Kidney glomerular epithelial cell (primary cell): Measurements from ENCODE around the gene RCAN2.
"Not testable (repeated sequence)": the region's sequence is repeated elsewhere in the genome, so short reads cannot be mapped to it uniquely, and the experiment has no call there.

Experiments used
- DNase-seq: peaks from one replicate; lab custom pipeline; 2025; lab: John Stamatoyannopoulos, UW

Gene RCAN2

GRCh38 chr6:46440141-46440540 lies 51.1 kb downstream of the RCAN2 start:
- DNase-seq, result peak; percentile 6

GRCh38 chr6:46438245-46438644 lies 53.0 kb downstream of the RCAN2 start:
- DNase-seq, result no peak

- no peak for DNase-seq
These were observed 53.5 kb downstream of the RCAN2 start for GRCh38 chr6:46437671-46438221.

GRCh38 chr6:46422619-46423018 lies 68.6 kb downstream of the RCAN2 start:
- DNase-seq, result no peak

- no peak for DNase-seq
These were observed 69.3 kb downstream of the RCAN2 start for GRCh38 chr6:46421939-46422338.

- DNase-seq, result no peak
These were observed 70.2 kb downstream of the RCAN2 start for GRCh38 chr6:46420921-46421638.

- peak; percentile 57 for DNase-seq
These were observed 71.7 kb downstream of the RCAN2 start for GRCh38 chr6:46419576-46420002.

- no peak for DNase-seq
These were observed 76.9 kb downstream of the RCAN2 start for GRCh38 chr6:46414398-46414797.

- no peak for DNase-seq
These were observed 78.6 kb downstream of the RCAN2 start for GRCh38 chr6:46412662-46413061.

- DNase-seq, result no peak
These were observed 79.6 kb downstream of the RCAN2 start for GRCh38 chr6:46411456-46412197.

GRCh38 chr6:46410334-46410953 lies 80.8 kb downstream of the RCAN2 start:
- peak; percentile 41 for DNase-seq

GRCh38 chr6:46407776-46408530 lies 83.3 kb downstream of the RCAN2 start:
- no peak for DNase-seq

- no peak for DNase-seq
These were observed 84.0 kb downstream of the RCAN2 start for GRCh38 chr6:46407246-46407645.

- DNase-seq, result not testable (repeated sequence)
These were observed 85.5 kb downstream of the RCAN2 start for GRCh38 chr6:46405620-46406180.

GRCh38 chr6:46400898-46401297 lies 90.4 kb downstream of the RCAN2 start:
- no peak for DNase-seq

GRCh38 chr6:46395530-46395929 lies 95.7 kb downstream of the RCAN2 start:
- DNase-seq, result no peak

GRCh38 chr6:46393940-46394337 lies 97.3 kb downstream of the RCAN2 start:
- no peak for DNase-seq

GRCh38 chr6:46393161-46393939 lies 97.9 kb downstream of the RCAN2 start:
- DNase-seq, result no peak

GRCh38 chr6:46392294-46392693 lies 99.0 kb downstream of the RCAN2 start:
- DNase-seq, result no peak

GRCh38 chr6:46390153-46390876 lies 100.9 kb downstream of the RCAN2 start:
- peak; percentile 28 for DNase-seq
